Type B pancreatic cell (in vitro differentiated cells): ENCODE results near the gene SLC6A7. TPM values are rescaled to one million over a fixed set of nuclear protein-coding genes. Genes with fewer than 3 reads are reported as not detected.

Experiments
- DNase-seq: peaks from one replicate; pipeline ENCODE4 v3.0.0; 2021; ENCODE audit warnings: mixed read lengths; ENCODE audit not compliant: unreplicated experiment; ENCODE audit errors: extremely low spot score
- H3K27ac Mint-ChIP-seq: 2 replicates; pipeline ENCODE4 v1.8.0; 2021; ENCODE audit warnings: mild to moderate bottlenecking, mixed read lengths
- H3K27me3 Mint-ChIP-seq: 2 replicates; pipeline ENCODE4 v1.8.0; 2021; ENCODE audit warnings: mixed read lengths
- H3K36me3 Mint-ChIP-seq: 2 replicates; pipeline ENCODE4 v1.8.0; 2021; ENCODE audit warnings: mixed read lengths
- H3K4me1 Mint-ChIP-seq: one replicate; pipeline ENCODE4 v1.8.0; 2021; ENCODE audit warnings: mixed read lengths; ENCODE audit not compliant: unreplicated experiment
- H3K4me3 Mint-ChIP-seq: 2 replicates; pipeline ENCODE4 v1.8.0; 2021; ENCODE audit warnings: mild to moderate bottlenecking, mixed read lengths
- H3K9me3 Mint-ChIP-seq: 2 replicates; pipeline ENCODE4 v1.8.0; 2021; ENCODE audit warnings: mixed read lengths
- total RNA-seq: library from RNA; stranded (reverse); gene quantifications from 2 replicates; pipeline ENCODE4 v1.2.1, GENCODE V29; 2021; ENCODE audit warnings: low replicate concordance
- TF ChIP-seq, protein P1 (sequence below): fragments of 200-600 bp; sonication (generic); conservative IDR thresholded peaks from 2 replicates; pipeline ENCODE4 v1.5.0; 2021; ENCODE audit warnings: antibody characterized with exemption, mild to moderate bottlenecking

SLC6A7 gene
- total RNA-seq, 1 donor from 2014 or later: 0.10 TPM

- DNase-seq: no peak
- H3K36me3 Mint-ChIP-seq: no peaks in the 10 kb centered on the region
- no peaks in the 10 kb centered on the region for H3K9me3 Mint-ChIP-seq
- H3K27ac Mint-ChIP-seq: no peak overlapping the region
- H3K4me3 Mint-ChIP-seq: no peak overlapping the region
- TF ChIP-seq, protein P1, sequence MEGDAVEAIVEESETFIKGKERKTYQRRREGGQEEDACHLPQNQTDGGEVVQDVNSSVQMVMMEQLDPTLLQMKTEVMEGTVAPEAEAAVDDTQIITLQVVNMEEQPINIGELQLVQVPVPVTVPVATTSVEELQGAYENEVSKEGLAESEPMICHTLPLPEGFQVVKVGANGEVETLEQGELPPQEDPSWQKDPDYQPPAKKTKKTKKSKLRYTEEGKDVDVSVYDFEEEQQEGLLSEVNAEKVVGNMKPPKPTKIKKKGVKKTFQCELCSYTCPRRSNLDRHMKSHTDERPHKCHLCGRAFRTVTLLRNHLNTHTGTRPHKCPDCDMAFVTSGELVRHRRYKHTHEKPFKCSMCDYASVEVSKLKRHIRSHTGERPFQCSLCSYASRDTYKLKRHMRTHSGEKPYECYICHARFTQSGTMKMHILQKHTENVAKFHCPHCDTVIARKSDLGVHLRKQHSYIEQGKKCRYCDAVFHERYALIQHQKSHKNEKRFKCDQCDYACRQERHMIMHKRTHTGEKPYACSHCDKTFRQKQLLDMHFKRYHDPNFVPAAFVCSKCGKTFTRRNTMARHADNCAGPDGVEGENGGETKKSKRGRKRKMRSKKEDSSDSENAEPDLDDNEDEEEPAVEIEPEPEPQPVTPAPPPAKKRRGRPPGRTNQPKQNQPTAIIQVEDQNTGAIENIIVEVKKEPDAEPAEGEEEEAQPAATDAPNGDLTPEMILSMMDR: no peak
- H3K4me1 Mint-ChIP-seq: peaks cover 16% of the 10 kb centered on the region
- H3K27me3 Mint-ChIP-seq: peaks cover 12% of the 10 kb centered on the region
Observed at GRCh38 chr5:150181027-150181426, 8.8 kb upstream of the SLC6A7 start.

GRCh38 chr5:150181766-150182545 lies 7.9 kb upstream of the SLC6A7 start:
- no peaks in the 10 kb centered on the region for H3K9me3 Mint-ChIP-seq
- TF ChIP-seq, protein P1: no peak
- H3K27ac Mint-ChIP-seq: no peak overlapping the region
- no peak for DNase-seq
- peaks cover 21% of the 10 kb centered on the region for H3K27me3 Mint-ChIP-seq
- no peak overlapping the region for H3K4me3 Mint-ChIP-seq
- peaks cover 16% of the 10 kb centered on the region for H3K4me1 Mint-ChIP-seq
- no peaks in the 10 kb centered on the region for H3K36me3 Mint-ChIP-seq

DNA sequence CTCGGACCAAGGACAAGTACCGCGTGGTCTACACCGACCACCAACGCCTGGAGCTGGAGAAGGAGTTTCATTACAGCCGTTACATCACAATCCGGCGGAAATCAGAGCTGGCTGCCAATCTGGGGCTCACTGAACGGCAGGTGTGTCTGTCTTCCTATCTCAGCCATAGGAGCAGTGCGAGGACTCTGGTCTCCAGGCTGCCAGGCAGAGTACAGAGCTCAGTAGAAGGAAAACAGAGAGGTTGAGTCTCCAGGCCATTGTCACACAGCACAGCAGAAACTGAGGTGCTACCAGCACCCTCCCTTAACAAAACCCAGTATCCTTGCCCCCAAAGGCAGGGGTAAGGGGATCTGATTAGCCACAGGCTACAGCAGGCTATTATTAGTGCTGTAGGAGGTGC lies 7.1 kb upstream of the SLC6A7 start:
- H3K4me1 Mint-ChIP-seq: peaks cover 16% of the 10 kb centered on the region
- no peaks in the 10 kb centered on the region for H3K9me3 Mint-ChIP-seq
- H3K27me3 Mint-ChIP-seq: peaks cover 29% of the 10 kb centered on the region

GRCh38 chr5:150183436-150183835 lies 6.4 kb upstream of the SLC6A7 start:
- TF ChIP-seq, protein P1: no peak
- no peak overlapping the region for H3K4me3 Mint-ChIP-seq
- DNase-seq: no peak
- H3K36me3 Mint-ChIP-seq: no peaks in the 10 kb centered on the region
- H3K27ac Mint-ChIP-seq: no peak overlapping the region
- no peaks in the 10 kb centered on the region for H3K9me3 Mint-ChIP-seq
- peaks cover 34% of the 10 kb centered on the region for H3K27me3 Mint-ChIP-seq
- peaks cover 16% of the 10 kb centered on the region for H3K4me1 Mint-ChIP-seq

More for the DNA sequence above, 7.1 kb upstream of the SLC6A7 start:
- DNase-seq: no peak
- Mint-ChIP-seq H3K4me3 (no peak overlapping the region), H3K27ac (no peak overlapping the region), H3K36me3 (no peaks in the 10 kb centered on the region)
- TF ChIP-seq, protein P1: no peak

DNA sequence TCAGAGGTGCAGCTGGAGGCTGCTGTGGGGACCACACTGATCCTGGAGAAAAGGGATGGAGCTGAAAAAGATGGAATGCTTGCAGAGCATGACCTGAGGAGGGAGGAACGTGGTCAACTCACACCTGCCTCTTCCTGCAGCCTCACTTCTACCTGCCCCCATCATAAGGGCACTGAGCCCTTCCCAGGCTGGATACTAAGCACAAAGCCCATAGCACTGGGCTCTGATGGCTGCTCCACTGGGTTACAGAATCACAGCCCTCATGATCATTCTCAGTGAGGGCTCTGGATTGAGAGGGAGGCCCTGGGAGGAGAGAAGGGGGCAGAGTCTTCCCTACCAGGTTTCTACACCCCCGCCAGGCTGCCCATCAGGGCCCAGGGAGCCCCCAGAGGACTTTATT lies 5.9 kb upstream of the SLC6A7 start:
- Mint-ChIP-seq H3K4me3 (no peak overlapping the region), H3K4me1 (peaks cover 16% of the 10 kb centered on the region), H3K9me3 (no peaks in the 10 kb centered on the region), H3K27me3 (peaks cover 40% of the 10 kb centered on the region), H3K36me3 (no peaks in the 10 kb centered on the region), H3K27ac (no peak overlapping the region)
- TF ChIP-seq, protein P1: no peak
- no peak for DNase-seq
